Bronchial epithelial cell (primary cell): ENCODE measurements around the gene C12orf57. TPM values are rescaled to one million over a fixed set of nuclear protein-coding genes. Genes with fewer than 3 reads are reported as not detected.

Source experiments
- DNase-seq: peaks from one replicate; pipeline ENCODE4 v3.0.0-alpha.2; 2010; ENCODE audit warnings: low read depth
- FAIRE-seq: peaks from 2 replicates; lab custom pipeline; 2011; peaks lifted over from hg19 to GRCh38; lab: Jason Lieb, UNC
- H3K27me3 ChIP-seq: 2 replicates; pipeline ENCODE4 v1.5.1; 2011; ENCODE audit warnings: low read length; ENCODE audit not compliant: control insufficient read depth, insufficient read depth
- H3K36me3 ChIP-seq: 2 replicates; pipeline ENCODE4 v1.5.1; 2011; ENCODE audit warnings: low read length; ENCODE audit not compliant: control insufficient read depth, insufficient read depth
- H3K4me3 ChIP-seq: 2 replicates; pipeline ENCODE4 v1.5.1; 2011; ENCODE audit warnings: mild to moderate bottlenecking, low read depth, low read length, control low read depth
- total RNA-seq: library from RNA; depleted of rRNA; stranded (reverse); fragments of >200 nt; gene quantifications from 2 replicates; pipeline ENCODE4 v1.2.1, GENCODE V29; 2014
- TF ChIP-seq, protein P1 (sequence below): IDR thresholded peaks from 2 replicates; pipeline ENCODE4 v1.5.1; 2011; ENCODE audit warnings: mild to moderate bottlenecking, moderate library complexity, low read length, control low read depth, inconsistent platforms; ENCODE audit not compliant: insufficient read depth, severe bottlenecking

C12orf57 gene
- total RNA-seq, 1 donor from 2014 or later = 161 TPM

DNA sequence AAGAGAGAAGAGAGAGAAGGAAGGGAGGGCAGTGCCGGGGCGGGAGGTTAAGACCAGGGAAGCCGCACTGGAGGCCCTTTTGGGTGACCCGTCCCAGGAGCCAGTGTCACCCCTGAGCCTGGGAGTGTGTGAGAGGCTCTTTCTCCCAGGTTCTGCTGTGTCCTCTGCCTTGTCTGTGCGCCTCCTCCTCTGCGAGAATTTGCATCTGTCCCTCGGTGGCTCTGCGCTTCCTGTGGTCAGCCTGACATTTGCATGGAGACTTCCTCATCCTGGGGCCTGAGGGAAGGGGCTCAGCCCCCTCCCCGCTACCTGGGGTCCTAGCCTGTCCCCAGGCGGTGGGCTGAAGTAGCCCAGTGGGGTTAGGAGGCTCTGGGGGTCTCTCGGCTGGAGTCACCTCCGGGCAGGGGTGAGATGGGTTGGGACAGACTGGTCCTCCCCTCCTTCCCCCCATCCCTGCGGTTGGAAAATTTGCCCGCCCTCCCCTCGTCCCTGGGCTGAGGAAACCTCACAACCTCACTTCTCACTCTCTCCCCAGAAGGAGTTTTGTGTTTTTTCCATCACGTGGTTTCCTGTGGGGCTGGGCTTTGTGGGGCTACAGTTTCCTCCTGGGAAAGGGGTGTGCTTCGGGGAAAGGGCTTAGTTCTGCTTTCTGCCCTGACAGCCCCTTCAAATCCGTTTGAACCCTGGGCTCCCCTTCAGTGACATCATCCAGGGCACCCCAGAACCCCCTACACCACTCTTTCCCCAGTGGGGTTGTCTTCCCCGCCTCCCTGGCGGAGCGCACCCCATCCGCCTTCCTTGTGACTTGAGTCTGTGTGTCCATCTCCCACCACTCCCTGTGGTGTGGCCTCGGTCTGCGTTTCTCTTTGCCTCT lies 9.9 kb downstream of the C12orf57 start:
- Histone ChIP-seq H3K4me3 (no peak overlapping the region), H3K36me3 (peaks cover 8% of the 10 kb centered on the region)
- DNase-seq = no peak

DNA sequence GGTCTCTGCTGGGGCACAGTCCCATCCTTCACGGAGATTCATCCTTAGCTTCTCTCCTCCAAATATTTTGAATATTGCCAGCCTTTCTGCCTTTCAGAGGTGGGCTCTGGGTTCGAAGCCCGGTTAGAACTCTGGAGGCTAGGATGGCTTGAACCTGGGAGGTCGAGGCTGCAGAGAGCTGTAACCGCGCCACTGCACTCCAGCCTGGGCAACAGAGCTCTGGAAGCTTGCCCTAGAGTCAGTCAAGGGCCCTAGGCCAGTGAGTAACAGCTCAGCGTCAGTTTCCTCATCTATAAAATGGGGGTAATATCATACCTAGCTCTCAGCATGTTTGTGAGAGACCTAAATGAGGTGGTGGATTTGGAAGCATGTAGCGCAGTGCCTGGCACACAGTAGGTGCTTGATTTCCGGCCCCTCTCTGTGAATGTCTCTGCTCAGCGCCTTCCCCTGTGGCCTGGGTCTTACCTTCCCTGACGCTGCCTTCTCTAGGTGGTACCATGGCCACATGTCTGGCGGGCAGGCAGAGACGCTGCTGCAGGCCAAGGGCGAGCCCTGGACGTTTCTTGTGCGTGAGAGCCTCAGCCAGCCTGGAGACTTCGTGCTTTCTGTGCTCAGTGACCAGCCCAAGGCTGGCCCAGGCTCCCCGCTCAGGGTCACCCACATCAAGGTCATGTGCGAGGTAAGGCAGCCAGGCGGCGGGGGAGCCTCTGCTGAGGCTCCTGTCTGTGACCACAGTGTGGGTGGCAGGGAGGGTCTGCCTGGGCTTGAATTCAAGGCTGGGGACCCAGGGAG lies 10.7 kb downstream of the C12orf57 start:
- Histone ChIP-seq H3K27me3 (no peaks in the 10 kb centered on the region), H3K36me3 (peaks cover 8% of the 10 kb centered on the region), H3K4me3 (no peak overlapping the region)
- FAIRE-seq = no peak
- TF ChIP-seq, protein P1, sequence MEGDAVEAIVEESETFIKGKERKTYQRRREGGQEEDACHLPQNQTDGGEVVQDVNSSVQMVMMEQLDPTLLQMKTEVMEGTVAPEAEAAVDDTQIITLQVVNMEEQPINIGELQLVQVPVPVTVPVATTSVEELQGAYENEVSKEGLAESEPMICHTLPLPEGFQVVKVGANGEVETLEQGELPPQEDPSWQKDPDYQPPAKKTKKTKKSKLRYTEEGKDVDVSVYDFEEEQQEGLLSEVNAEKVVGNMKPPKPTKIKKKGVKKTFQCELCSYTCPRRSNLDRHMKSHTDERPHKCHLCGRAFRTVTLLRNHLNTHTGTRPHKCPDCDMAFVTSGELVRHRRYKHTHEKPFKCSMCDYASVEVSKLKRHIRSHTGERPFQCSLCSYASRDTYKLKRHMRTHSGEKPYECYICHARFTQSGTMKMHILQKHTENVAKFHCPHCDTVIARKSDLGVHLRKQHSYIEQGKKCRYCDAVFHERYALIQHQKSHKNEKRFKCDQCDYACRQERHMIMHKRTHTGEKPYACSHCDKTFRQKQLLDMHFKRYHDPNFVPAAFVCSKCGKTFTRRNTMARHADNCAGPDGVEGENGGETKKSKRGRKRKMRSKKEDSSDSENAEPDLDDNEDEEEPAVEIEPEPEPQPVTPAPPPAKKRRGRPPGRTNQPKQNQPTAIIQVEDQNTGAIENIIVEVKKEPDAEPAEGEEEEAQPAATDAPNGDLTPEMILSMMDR = no peak
- no peak for DNase-seq

More for the DNA sequence above, 9.9 kb downstream of the C12orf57 start:
- no peaks in the 10 kb centered on the region for H3K27me3 ChIP-seq
- TF ChIP-seq, protein P1 = no peak
- FAIRE-seq = no peak

DNA sequence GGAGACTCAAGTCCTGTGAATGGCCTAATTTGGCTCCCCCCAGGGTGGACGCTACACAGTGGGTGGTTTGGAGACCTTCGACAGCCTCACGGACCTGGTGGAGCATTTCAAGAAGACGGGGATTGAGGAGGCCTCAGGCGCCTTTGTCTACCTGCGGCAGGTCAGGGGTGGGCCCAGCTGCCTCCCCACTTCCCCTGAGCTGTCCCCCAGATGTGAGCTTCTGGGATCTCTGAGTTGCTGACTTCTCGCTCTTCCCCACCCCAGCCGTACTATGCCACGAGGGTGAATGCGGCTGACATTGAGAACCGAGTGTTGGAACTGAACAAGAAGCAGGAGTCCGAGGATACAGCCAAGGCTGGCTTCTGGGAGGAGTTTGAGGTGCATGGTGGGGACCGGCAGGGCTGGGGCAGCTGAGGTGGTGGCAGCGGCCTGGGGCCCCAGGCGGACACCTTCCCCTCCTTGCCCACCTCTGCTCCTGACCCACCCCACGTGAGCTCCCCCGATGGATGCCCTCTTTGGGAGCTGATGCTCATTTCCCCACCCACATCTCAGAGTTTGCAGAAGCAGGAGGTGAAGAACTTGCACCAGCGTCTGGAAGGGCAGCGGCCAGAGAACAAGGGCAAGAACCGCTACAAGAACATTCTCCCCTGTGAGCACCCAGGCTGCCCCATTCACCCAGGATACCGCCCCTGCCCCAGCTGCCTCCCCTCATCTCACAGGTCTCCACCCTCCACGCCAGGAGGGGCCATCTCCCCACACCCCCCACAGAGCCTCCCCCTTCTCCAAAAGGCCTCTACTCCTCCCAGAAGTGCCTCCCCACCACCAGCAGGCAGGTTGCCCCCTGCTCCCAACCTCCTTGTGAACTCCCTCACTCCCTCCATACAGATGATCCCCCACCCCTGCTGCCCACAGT lies 11.5 kb downstream of the C12orf57 start:
- TF ChIP-seq, protein P1 = no peak
- no peaks in the 10 kb centered on the region for H3K27me3 ChIP-seq
- H3K36me3 ChIP-seq = peaks cover 8% of the 10 kb centered on the region
- no peak overlapping the region for H3K4me3 ChIP-seq
- FAIRE-seq = no peak
- DNase-seq = no peak

DNA sequence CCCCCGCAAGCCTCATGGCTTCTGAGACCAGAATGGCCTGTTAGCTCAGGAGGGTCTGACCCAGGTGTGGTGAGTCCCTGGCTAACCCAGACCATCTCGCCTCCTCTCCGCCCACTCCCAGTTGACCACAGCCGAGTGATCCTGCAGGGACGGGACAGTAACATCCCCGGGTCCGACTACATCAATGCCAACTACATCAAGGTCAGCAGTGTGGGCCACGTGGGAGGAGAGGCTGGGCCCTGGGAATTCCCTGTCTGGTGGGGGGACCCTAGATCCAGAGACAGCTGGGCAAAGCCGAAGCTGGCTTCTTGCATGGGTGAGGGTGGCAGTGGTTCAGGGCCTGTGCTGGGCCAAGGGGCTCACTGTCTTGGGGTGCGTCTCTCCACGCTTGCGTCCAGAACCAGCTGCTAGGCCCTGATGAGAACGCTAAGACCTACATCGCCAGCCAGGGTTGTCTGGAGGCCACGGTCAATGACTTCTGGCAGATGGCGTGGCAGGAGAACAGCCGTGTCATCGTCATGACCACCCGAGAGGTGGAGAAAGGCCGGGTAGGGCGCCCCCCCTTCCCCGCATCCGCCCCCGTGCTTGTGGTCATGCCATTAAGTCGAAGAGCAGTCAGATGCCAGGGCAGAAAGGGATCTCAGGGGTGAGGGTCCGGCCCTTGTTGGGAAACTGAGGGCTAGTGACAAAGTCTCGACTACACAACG lies 12.4 kb downstream of the C12orf57 start:
- Histone ChIP-seq H3K27me3 (no peaks in the 10 kb centered on the region), H3K36me3 (peaks cover 10% of the 10 kb centered on the region), H3K4me3 (no peak overlapping the region)
- FAIRE-seq (no peak), DNase-seq (no peak)
- TF ChIP-seq, protein P1 = no peak

DNA sequence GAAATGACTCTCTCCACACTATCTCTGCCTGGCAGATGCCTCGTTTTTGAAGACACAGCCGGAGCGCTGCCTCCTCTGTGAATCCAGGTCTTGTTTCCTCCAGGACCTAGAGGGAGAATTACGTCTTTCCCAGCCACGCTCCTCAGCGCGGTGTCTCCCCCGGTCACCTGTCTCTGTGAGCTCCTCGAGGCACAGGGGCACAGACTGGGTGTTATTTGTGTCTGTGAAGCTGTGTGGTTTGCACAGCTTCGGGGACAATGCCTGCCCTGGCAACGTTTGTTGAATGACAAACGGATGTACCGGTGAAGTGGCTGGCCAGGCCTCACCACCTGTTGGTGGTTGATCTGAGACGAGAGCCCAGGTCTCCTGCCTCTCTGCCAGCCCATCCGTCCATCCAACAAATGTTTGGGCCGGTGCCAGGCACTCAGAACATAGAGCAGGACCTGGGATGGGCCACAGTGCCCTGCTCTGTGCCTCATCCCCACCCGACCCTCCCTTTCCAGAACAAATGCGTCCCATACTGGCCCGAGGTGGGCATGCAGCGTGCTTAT lies 13.4 kb downstream of the C12orf57 start:
- TF ChIP-seq, protein P1 = no peak
- FAIRE-seq = no peak
- Histone ChIP-seq H3K4me3 (no peak overlapping the region), H3K27me3 (no peaks in the 10 kb centered on the region), H3K36me3 (peaks cover 8% of the 10 kb centered on the region)
- DNase-seq = no peak
